NCI-H1436 treated with DMSO at 0.1 percent for 48 hours (cell line): ENCODE results near the gene RANBP3.
"Not testable (repeated sequence)": the region's sequence is repeated elsewhere in the genome, so short reads cannot be mapped to it uniquely, and the experiment has no call there.

ENCODE experiments used
- DNase-seq: peaks from one replicate; lab custom pipeline; 2025; lab: John Stamatoyannopoulos, UW

RANBP3 gene

GRCh38 chr19:5883157-5883873, 94.6 kb downstream of the RANBP3 start:
- not testable (repeated sequence) for DNase-seq

GRCh38 chr19:5882421-5882968, 95.4 kb downstream of the RANBP3 start:
- DNase-seq = no peak

GRCh38 chr19:5881543-5882299, 96.2 kb downstream of the RANBP3 start:
- DNase-seq = no peak

DNA sequence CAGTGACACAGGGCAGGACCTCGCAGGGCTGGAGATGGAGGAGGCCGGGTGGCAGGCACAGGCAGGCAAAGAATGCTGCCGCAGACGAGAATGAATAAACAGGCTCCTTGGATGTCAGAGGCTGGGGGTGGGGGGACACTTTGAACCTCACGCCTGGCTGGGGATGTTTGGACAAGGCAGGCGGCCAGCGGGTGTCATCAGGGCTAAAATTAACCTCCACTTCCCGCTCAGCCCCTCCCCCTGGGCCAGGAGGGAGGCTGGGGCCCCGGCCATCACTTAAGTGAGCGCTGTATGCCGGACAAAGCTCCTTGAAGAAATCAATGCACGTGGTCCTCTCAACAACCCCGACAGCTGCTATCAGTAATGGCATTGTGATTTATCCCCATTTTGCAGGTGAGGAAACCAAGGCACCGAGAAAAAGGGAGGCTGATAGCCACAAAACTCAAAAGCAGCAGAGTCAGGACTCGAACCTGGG, 97.3 kb downstream of the RANBP3 start:
- no peak for DNase-seq

- DNase-seq = no peak
These were observed 97.7 kb downstream of the RANBP3 start for GRCh38 chr19:5880196-5880595.

DNA sequence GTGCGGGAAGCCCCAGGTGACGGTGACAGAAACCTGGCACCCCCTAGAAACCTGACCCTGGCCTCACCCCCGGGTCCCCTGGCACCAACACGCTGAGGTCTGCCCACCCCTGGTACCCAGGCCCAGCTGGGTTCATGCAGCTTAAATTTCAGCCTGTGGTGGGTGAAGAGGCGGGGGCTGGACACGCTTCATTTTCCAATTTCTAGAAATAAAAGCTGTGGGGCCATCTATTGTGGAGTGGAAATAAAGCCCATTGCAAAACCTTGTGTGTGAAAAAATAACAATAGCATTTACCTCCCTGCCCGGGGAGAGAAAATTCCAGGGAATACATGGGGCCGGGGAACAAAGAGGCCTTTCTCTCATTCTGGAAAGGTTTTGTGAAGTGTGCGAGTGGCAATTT, 100.1 kb downstream of the RANBP3 start:
- no peak for DNase-seq

DNA sequence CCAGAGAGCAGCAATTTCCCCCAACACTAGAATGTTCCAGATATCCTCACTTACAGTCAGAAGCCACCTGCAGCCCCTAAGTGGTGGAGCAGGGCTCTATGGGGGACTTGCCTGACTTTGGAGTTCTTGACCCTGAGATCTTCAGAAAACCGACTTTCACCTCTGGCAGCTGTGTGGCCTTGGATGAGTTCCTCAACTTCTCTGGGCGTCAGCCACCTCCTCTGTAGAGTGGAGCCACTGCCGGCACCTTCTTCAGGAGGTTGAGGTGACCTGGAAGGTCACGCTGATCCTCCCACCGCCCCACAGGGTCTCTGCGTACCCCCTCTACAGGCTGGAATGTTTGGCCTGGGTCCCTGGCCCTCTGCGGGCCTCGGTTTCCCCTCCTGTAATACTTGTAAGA, 100.5 kb downstream of the RANBP3 start:
- DNase-seq = no peak

DNA sequence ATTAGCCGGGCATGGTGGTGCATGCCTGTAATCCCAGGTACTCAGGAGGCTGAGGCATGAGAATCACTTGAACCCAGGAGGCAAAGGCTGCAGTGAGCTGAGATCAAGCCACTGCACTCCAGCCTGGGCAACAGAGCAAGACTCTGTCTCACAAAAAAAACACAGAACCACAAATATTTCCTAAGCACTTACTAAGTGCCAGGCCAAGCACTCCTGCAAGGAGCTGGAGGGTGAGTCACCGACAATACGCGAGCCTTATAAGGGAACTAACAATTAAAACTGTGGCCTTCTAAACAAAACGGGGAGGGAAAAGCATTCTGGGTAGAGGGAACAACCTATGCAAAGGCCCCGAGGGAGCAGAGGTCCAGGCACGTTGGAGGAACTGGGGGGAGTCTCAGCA, 103.4 kb downstream of the RANBP3 start:
- DNase-seq = not testable (repeated sequence)

DNA sequence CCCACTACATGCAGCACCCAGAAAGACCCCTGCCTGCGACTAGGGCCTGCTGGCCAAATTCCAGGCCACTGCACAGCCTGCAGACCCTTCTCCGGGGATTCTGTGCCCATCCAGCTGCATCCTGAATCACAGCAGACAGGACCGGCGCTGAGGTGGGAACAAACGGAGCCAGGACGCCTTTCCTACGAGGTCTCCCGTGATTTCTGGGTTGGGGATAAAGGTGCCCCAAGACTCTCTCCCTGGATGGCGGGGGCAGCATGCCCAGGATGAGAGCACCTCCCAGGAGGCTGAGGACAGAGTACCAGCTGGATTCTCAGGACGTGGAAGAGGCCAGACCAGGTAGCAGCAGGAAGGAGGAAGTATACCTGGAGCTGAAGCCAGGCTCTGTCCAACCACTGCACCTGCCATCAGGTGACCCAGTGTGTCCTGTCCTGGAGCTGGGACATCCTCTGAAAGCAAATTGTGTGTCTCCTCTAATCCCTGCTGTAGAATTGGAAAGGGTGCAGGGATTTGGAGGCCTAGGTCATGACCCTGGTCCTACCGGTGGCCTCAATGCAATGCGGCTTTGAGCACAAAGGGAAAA, 104.2 kb downstream of the RANBP3 start:
- DNase-seq = no peak

DNA sequence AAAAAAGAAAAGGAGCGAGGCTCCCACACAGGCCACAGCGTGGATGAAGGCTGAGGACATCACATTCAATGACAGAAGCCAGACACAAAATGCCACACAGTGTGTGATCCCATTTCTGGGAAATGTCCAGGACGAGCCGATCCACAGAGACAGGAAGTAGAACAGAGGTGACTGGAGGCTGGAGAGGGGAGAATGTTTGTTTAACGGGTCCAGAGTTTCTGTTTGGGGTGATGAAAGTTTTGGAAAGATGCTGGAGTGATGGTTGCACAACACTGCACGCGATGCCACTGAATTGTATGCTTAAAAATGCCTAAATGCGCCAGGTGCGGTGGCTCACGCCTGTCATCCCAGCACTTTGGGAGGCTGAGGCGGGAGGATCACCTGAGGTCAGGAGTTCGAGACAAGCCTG, 107.0 kb downstream of the RANBP3 start:
- DNase-seq = no peak

DNA sequence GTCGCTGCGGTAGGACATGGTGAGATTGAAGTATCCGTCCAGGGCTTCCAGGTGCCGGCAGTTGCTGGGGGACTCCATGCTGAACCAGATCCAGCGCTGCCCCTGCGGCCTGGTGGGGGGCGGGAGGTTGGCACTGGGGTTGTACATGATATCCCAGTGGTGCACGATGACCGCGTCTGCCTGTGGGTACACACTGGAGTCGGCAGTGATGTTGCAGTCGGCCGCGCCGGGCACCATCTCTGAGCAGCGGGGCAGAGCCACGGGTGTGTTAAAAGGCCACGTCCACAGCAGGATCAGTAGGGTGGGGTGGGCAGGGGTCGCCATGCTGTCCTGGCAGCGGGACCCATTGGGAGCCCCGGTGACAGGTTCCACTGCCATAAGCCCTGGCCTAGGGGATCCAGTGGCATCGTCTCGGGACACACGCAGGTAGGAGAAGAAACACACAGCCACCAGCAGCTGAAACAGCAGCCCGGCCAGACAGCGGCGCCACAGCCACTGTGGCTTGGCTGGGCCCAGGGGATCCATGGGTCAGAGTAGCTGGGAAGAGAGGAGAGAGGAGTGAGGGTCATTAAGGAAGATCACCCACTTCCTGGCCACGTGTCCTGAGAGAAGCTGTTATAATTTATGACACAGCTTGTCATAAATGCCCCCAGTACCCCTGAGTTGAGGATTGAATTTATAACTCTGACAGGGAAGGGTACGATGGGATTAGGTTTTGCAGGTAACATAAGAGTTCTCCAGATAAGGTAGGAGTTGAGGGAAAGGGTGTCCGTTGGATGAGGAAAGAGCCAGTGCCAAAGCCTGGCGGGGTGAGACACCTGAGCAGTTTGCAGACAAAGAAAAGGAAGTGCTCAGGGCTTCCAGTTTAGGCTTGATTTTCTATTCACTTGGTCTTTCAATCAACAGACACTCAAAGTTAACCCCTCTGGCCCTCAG, 110.5 kb downstream of the RANBP3 start:
- DNase-seq = no peak
